ENCODE data around the gene PLXNA4.

PLXNA4 gene

GRCh38 chr7:132527467-132528410 lies 48.5 kb downstream of the PLXNA4 start:
- no peak for DNase-seq

GRCh38 chr7:132526111-132526740 lies 50.0 kb downstream of the PLXNA4 start:
- DNase-seq, result no peak

- no peak for DNase-seq
These were observed 54.8 kb downstream of the PLXNA4 start for GRCh38 chr7:132521423-132521822.

GRCh38 chr7:132520591-132521280 lies 55.5 kb downstream of the PLXNA4 start:
- no peak for DNase-seq

GRCh38 chr7:132519936-132520335 lies 56.3 kb downstream of the PLXNA4 start:
- no peak for DNase-seq

GRCh38 chr7:132518839-132519173 lies 57.5 kb downstream of the PLXNA4 start:
- no peak for DNase-seq

- no peak for DNase-seq
These were observed 58.0 kb downstream of the PLXNA4 start for GRCh38 chr7:132518102-132518838.

GRCh38 chr7:132516042-132516840 lies 60.0 kb downstream of the PLXNA4 start:
- DNase-seq, result no peak

GRCh38 chr7:132515181-132515580 lies 61.1 kb downstream of the PLXNA4 start:
- no peak for DNase-seq

GRCh38 chr7:132514430-132514829 lies 61.8 kb downstream of the PLXNA4 start:
- no peak for DNase-seq

GRCh38 chr7:132511921-132512320 lies 64.3 kb downstream of the PLXNA4 start:
- DNase-seq, result no peak

- DNase-seq, result no peak
These were observed 64.9 kb downstream of the PLXNA4 start for GRCh38 chr7:132511387-132511786.

- no peak for DNase-seq
These were observed 66.6 kb downstream of the PLXNA4 start for GRCh38 chr7:132509643-132510042.

- DNase-seq, result no peak
These were observed 67.4 kb downstream of the PLXNA4 start for GRCh38 chr7:132508724-132509353.

GRCh38 chr7:132504852-132505251 lies 71.4 kb downstream of the PLXNA4 start:
- DNase-seq, result no peak

GRCh38 chr7:132504071-132504470 lies 72.2 kb downstream of the PLXNA4 start:
- no peak for DNase-seq

GRCh38 chr7:132503415-132503814 lies 72.9 kb downstream of the PLXNA4 start:
- DNase-seq, result no peak

- no peak for DNase-seq
These were observed 74.3 kb downstream of the PLXNA4 start for GRCh38 chr7:132501956-132502355.

- DNase-seq, result no peak
These were observed 75.4 kb downstream of the PLXNA4 start for GRCh38 chr7:132500727-132501440.

- DNase-seq, result no peak
These were observed 76.8 kb downstream of the PLXNA4 start for GRCh38 chr7:132499487-132499886.

GRCh38 chr7:132499065-132499464 lies 77.2 kb downstream of the PLXNA4 start:
- no peak for DNase-seq

Measured in kidney glomerular epithelial cell (primary cell).